Muscle layer of colon (tissue), 2 donors: ENCODE results near the gene RAI1.

ENCODE experiments used
- H3K27ac ChIP-seq: one replicate; pipeline ENCODE4 v1.7.0; 2013; ENCODE audit warnings: low read depth, mild to moderate bottlenecking, low read length, moderate library complexity
- H3K27me3 ChIP-seq, 2 donors: one replicate each; pipeline ENCODE4 v1.7.0; 2013; ENCODE audit warnings: low read length in 2 of 2, mild to moderate bottlenecking in 2 of 2; ENCODE audit not compliant: insufficient read depth in 2 of 2, control insufficient read depth in 1 of 2
- H3K36me3 ChIP-seq: one replicate; pipeline ENCODE4 v1.7.0; 2013; ENCODE audit warnings: mild to moderate bottlenecking, low read length; ENCODE audit not compliant: insufficient read depth
- H3K4me1 ChIP-seq: one replicate; pipeline ENCODE4 v1.7.0; 2013; ENCODE audit warnings: mild to moderate bottlenecking, low read length; ENCODE audit not compliant: insufficient read depth
- H3K4me3 ChIP-seq, 2 donors: one replicate each; pipeline ENCODE4 v1.7.0; 2013; ENCODE audit warnings: low read length in 2 of 2, low read depth in 1 of 2, mild to moderate bottlenecking in 1 of 2, moderate library complexity in 1 of 2
- H3K9ac ChIP-seq: one replicate; pipeline ENCODE4 v1.7.0; 2013; ENCODE audit warnings: low read length
- H3K9me3 ChIP-seq: one replicate; pipeline ENCODE4 v1.7.0; 2013; ENCODE audit warnings: mild to moderate bottlenecking, low read length
- donor health status: abdominal sarcoma.
- donor health status: Adenocarcinoma of cecum.

The RAI1 gene

GRCh38 chr17:17772231-17772630 is 91.0 kb downstream of the RAI1 start:
- no peak overlapping the region for H3K9ac ChIP-seq
- no peak overlapping the region for H3K27ac ChIP-seq
- H3K4me1 ChIP-seq, result peaks cover 65% of the 10 kb centered on the region
- H3K36me3 ChIP-seq, result no peaks in the 10 kb centered on the region
- H3K4me3 ChIP-seq, result no peak overlapping the region
- H3K9me3 ChIP-seq, result no peaks in the 10 kb centered on the region
- no peaks in the 10 kb centered on the region for H3K27me3 ChIP-seq

GRCh38 chr17:17774009-17774881 is 93.0 kb downstream of the RAI1 start:
- H3K4me1 ChIP-seq, result peaks cover 66% of the 10 kb centered on the region
- H3K27me3 ChIP-seq, result no peaks in the 10 kb centered on the region
- no peak overlapping the region for H3K9ac ChIP-seq
- H3K27ac ChIP-seq, result peak overlapping the region; percentile 71
- no peaks in the 10 kb centered on the region for H3K9me3 ChIP-seq
- H3K4me3 ChIP-seq, result no peak overlapping the region
- H3K36me3 ChIP-seq, result no peaks in the 10 kb centered on the region

- H3K9me3 ChIP-seq, result no peaks in the 10 kb centered on the region
- H3K27me3 ChIP-seq, result no peaks in the 10 kb centered on the region
- no peak overlapping the region for H3K9ac ChIP-seq
- H3K27ac ChIP-seq, result no peak overlapping the region
- H3K4me1 ChIP-seq, result peaks cover 62% of the 10 kb centered on the region
- H3K4me3 ChIP-seq, result no peak overlapping the region
- H3K36me3 ChIP-seq, result no peaks in the 10 kb centered on the region
Measured at GRCh38 chr17:17776889-17777288, 95.6 kb downstream of the RAI1 start.

- Histone ChIP-seq H3K4me1 (peaks cover 52% of the 10 kb centered on the region), H3K9ac (peak overlapping the region; percentile 8), H3K27ac (peak overlapping the region; percentile 80)
Measured at GRCh38 chr17:17778308-17779014, 97.2 kb downstream of the RAI1 start.

GRCh38 chr17:17779015-17779611 is 97.9 kb downstream of the RAI1 start:
- Histone ChIP-seq H3K36me3 (no peaks in the 10 kb centered on the region), H3K9ac (no peak overlapping the region), H3K27me3 (no peaks in the 10 kb centered on the region), H3K9me3 (no peaks in the 10 kb centered on the region), H3K4me1 (peaks cover 55% of the 10 kb centered on the region), H3K4me3 (no peak overlapping the region), H3K27ac (peak overlapping the region; percentile 80)

More at GRCh38 chr17:17778308-17779014, 97.2 kb downstream of the RAI1 start:
- H3K27me3 ChIP-seq, result no peaks in the 10 kb centered on the region
- H3K9me3 ChIP-seq, result no peaks in the 10 kb centered on the region
- no peak overlapping the region for H3K4me3 ChIP-seq
- H3K36me3 ChIP-seq, result no peaks in the 10 kb centered on the region

- H3K27ac ChIP-seq, result peak overlapping the region; percentile 89
- peak overlapping the region; percentile 53 to 58 for H3K4me3 ChIP-seq
- peaks cover 61% of the 10 kb centered on the region for H3K4me1 ChIP-seq
- no peaks in the 10 kb centered on the region for H3K36me3 ChIP-seq
- H3K27me3 ChIP-seq, result no peaks in the 10 kb centered on the region
- no peaks in the 10 kb centered on the region for H3K9me3 ChIP-seq
- H3K9ac ChIP-seq, result no peak overlapping the region
Measured at GRCh38 chr17:17780922-17781590, 99.8 kb downstream of the RAI1 start.

- Histone ChIP-seq H3K36me3 (no peaks in the 10 kb centered on the region), H3K27ac (peak overlapping the region; percentile 89), H3K4me1 (peaks cover 61% of the 10 kb centered on the region), H3K27me3 (no peaks in the 10 kb centered on the region), H3K4me3 (peak overlapping the region; percentile 53 to 58), H3K9me3 (no peaks in the 10 kb centered on the region), H3K9ac (no peak overlapping the region)
Measured at GRCh38 chr17:17781591-17782496, 100.6 kb downstream of the RAI1 start.

- no peaks in the 10 kb centered on the region for H3K27me3 ChIP-seq
- peak overlapping the region; percentile 89 for H3K27ac ChIP-seq
- H3K9ac ChIP-seq, result no peak overlapping the region
- peak overlapping the region; percentile 56 to 58 for H3K4me3 ChIP-seq
- no peaks in the 10 kb centered on the region for H3K9me3 ChIP-seq
- H3K4me1 ChIP-seq, result peaks cover 57% of the 10 kb centered on the region
- H3K36me3 ChIP-seq, result no peaks in the 10 kb centered on the region
Measured at GRCh38 chr17:17782523-17783115, 101.4 kb downstream of the RAI1 start.

GRCh38 chr17:17783116-17783824 is 102.0 kb downstream of the RAI1 start:
- Histone ChIP-seq H3K9ac (no peak overlapping the region), H3K36me3 (no peaks in the 10 kb centered on the region), H3K4me1 (peaks cover 51% of the 10 kb centered on the region), H3K27me3 (no peaks in the 10 kb centered on the region), H3K27ac (peak overlapping the region; percentile 89), H3K9me3 (no peaks in the 10 kb centered on the region), H3K4me3 (peak overlapping the region; percentile 56 to 58)
